SK-N-SH (cell line): Measurements from ENCODE around the gene SNRPA1.

Experiments
- CTCF ChIP-seq: fragments of 200-600 bp; sonication (generic); IDR thresholded peaks from 2 replicates; pipeline ENCODE4 v1.6.1; 2017; ENCODE audit warnings: antibody characterized with exemption, mild to moderate bottlenecking, moderate library complexity
- EP300 ChIP-seq, 2 experiments: IDR thresholded peaks; 2 replicates each; pipeline versions ENCODE4 v1.4.0 to v1.6.1; 2012; ENCODE audit warnings: borderline replicate concordance in 1 of 2, low read depth in 1 of 2, low read length in 1 of 2
- MAX ChIP-seq: IDR thresholded peaks from 2 replicates; pipeline ENCODE4 v1.4.0; 2012; ENCODE audit warnings: low read depth
- NRF1 ChIP-seq: IDR thresholded peaks from 2 replicates; pipeline ENCODE4 v1.6.1; 2012; ENCODE audit warnings: low read depth, mild to moderate bottlenecking, low read length
- POLR2AphosphoS5 ChIP-seq: IDR thresholded peaks from 2 replicates; pipeline ENCODE4 v1.6.1; 2012; ENCODE audit warnings: low read depth, low read length
- TCF12 ChIP-seq: IDR thresholded peaks from 2 replicates; pipeline ENCODE4 v1.4.0; 2012

DNA sequence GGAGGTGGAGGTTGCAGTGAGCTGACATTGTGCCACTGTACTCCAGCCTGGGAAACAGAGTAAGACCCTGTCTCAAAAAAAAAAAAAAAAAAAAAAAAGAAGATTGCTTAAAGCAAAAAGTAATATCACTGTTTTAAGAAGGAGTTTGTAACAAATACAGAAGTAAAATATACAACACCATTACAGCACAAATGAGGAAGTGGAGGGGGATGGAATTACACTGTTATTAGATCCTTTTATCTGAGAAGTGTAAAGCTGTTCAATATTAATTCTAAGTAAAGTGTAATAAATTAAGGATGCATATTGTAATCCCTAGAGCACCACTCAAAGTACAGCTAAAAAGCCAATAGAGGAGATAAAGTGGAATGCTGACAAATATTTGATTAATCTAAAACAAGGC is 47.0 kb upstream of the SNRPA1 start:
- no peak for TF ChIP-seq EP300 (IDR thresholded peaks at IDR 0.05; ENCODE audit: borderline replicate concordance in 1 of 2, low read depth in 1 of 2, low read length in 1 of 2)
- no peak for TF ChIP-seq CTCF
- no peak for TF ChIP-seq MAX
- no peak for TF ChIP-seq NRF1
- TF ChIP-seq TCF12, result no peak
- no peak for TF ChIP-seq POLR2AphosphoS5
